Hematopoietic multipotent progenitor cell treated with erythropoietin and hydrocortisone succinate and interleukin-3 and kit ligand, for 4 days (in vitro differentiated cells): ENCODE results near the gene FOXP1.
A peak's percentile ranks its signal among the peaks of the same experiment; 100 is the strongest.

Experiments
- DNase-seq: peaks from one replicate; pipeline ENCODE4 v3.0.0-alpha.2; 2015

FOXP1 gene

GRCh38 chr3:71163198-71163918 is 420.2 kb downstream of the FOXP1 start:
- DNase-seq: no peak

- DNase-seq: peak; percentile 28
Measured at GRCh38 chr3:71162221-71162620, 421.3 kb downstream of the FOXP1 start.

DNA sequence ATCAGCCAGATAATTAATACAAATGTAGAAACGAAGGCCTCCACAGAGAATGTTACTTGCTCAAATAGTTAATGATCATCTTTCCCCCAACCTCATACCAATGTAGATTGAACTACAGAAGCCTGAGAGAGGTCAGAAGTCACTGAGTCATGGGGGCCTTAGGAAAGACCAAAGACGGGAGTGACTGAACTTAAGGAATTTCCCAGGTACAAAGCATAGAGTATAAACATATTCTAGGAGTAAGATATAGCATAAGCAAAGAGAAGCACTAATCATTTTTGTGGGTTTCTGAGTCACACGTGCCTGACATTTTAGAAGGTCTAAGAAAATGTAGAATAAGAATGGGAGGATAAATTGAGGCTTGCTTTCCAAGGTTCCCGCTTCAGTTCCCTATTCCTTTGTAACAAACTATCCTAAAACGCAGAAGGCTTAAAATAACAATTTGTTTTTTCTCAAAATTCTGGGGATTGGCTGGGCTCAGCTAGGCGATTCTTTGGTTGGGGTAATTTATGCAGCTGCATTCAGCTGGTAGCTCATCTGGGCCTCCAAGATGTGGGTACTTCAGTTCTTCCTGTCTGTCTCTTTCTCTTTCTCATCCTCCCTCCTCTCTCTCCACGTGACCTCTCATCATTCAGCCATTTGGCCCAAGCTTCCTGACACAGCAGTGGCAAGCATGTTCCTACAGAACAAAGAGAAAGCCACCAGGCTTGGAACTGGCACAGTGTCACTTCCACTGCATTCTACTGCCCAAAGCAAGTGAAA is 422.6 kb downstream of the FOXP1 start:
- no peak for DNase-seq

- DNase-seq: no peak
Measured at GRCh38 chr3:71156062-71156665, 427.4 kb downstream of the FOXP1 start.

GRCh38 chr3:71154846-71155245 is 428.7 kb downstream of the FOXP1 start:
- no peak for DNase-seq

GRCh38 chr3:71153713-71154112 is 429.8 kb downstream of the FOXP1 start:
- no peak for DNase-seq

DNA sequence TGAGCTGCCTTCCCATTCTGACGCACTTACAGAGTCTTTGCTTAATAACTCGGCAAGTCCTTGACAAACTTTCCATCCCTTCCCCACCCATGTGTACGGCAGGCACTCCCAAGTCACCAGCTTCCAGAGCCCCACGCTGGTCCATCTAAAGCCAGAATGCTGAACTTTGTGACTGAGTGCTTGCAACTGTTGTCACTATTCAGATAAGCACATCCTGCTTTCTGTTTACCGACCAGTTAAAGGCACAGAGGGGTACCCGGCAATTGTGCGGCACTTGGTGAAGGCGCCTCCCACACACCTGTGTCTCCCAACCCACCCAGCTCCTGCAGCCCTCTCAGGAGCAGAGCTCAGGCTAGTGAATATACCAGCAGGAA is 430.6 kb downstream of the FOXP1 start:
- DNase-seq: no peak

DNA sequence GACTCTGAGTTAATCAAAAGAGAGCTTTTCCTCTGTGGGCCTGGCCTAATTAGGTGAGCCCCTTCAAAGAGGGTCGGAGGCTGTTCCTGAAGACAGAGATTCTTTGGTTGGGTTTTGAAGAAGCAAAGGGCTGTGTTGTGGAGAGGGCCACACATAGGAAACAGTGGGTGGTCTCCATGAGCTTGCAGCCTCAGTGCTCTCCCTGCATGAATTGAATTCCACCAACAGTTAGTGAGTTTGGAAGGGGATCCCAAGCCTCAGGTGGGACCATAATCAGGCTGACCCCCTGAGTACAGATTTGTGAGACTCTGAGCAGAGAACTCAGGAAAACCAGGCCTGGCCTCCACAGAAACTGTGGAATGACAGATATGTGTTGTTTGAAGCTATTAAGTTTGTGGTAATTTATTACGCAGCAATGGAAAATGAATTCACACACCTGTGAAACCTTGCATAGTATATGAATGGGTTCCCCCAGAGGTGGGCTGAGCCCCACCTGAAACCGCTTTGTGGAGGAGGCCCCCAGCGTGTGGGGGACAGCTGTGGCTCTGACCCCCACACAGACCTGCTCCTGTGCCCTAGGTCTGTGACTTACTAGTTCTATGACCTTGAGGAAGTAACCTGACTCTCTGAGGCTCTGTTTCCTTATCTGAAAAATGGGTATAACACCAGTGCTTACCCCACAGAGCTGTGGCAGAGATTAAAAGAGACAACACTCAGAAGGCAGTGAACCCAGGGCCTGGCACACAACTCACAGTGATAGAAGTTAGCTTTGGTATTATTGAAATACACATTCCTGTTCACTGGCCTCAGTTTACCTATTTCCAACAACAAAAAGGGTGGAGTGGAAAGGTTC is 431.3 kb downstream of the FOXP1 start:
- DNase-seq: no peak

GRCh38 chr3:71149959-71150954 is 433.3 kb downstream of the FOXP1 start:
- DNase-seq: peak; percentile 63

- DNase-seq: no peak
Measured at GRCh38 chr3:71148455-71149060, 435.0 kb downstream of the FOXP1 start.

GRCh38 chr3:71146673-71147072 is 436.9 kb downstream of the FOXP1 start:
- no peak for DNase-seq

- DNase-seq: no peak
Measured at GRCh38 chr3:71145954-71146353, 437.6 kb downstream of the FOXP1 start.

DNA sequence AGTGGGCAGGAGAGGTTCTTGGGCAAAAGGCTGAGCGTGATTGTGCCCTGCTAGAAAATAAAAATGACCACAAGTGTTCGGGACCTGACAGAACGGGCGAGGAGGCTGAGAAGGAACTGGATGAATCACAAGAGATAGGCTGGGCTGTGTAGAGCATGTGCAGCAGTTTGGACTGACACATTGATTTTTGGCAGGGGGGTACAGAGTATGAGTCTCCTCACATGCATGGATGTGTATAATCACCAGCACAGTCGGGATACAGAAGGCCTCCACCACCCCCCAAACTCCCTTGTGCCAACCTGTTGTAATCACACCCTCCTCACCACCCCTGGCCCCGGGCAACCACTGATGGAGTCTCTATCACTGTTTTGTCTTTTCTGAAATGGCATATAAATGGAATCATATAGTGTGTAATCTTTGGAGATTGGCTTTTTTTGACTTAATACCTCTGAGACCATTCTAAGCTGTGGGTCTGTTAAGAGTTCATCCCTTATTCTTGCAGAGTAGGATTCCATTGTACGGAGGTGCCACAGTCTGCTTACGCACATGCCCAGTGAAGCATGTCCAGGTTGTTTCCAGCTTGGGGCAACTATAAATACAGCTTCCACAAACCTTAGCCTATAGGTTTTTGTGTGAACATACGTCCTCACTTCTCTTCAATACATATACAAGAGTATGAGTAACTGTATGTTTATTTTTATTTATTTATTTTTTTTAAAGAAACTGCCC is 438.8 kb downstream of the FOXP1 start:
- DNase-seq: peak; percentile 27

DNA sequence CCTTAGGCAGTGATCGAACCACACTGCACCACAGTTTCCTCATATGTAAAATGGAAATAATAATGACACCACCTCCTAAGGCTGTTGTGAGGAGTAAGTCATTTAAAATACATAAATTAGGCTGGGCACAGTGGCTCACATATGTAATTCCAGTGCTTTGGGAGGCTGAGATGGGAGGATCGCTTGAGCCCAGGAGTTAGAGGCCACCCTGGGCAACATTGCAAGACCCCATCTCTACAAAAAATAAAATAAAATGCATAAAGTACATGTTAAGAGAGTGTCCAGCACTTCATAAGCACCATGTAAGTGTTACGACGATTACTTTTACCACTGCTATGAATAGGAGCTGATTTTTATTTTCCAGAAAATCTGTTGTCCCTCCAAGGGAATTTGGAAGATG is 440.0 kb downstream of the FOXP1 start:
- DNase-seq: no peak

GRCh38 chr3:71142441-71143161 is 440.9 kb downstream of the FOXP1 start:
- DNase-seq: peak; percentile 78

- no peak for DNase-seq
Measured at GRCh38 chr3:71140477-71140876, 443.1 kb downstream of the FOXP1 start.

DNA sequence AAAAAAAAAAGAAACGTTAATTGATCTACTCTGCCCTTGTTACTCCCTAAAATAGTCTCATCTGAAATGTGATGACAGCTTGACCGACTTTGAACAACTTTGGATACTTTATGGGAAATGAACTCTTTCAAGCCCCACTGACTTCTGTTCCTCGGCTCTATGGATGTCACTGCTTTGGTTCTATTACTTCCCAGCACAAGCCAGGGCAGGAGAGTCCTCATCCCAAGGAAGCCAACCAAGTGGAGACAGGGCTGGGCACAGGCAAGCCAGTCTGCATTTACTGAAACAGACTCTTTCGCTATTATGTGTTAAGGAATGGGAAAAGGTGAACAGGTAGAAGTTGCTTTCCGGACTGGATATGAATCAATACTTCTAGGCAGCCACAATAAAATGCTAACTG is 444.0 kb downstream of the FOXP1 start:
- no peak for DNase-seq

- no peak for DNase-seq
Measured at GRCh38 chr3:71138410-71138809, 445.1 kb downstream of the FOXP1 start.

DNA sequence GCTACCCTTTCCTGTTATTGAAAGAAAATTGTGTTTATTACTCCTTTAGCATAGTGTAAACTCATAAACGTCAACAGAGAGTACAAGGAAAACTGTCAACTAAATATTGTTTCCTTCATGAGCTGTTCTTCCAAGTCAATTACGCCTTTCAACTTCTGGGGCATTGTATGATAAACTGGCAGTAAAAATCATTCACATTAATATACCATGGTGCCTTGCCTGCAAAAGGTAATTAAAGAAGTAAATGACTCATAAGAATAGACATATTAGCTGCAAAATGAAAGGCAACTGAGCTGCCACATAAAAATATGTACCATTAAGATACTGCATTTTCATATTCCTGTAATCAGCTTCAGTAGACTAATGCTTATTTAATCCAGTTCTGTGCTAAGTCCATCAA is 447.3 kb downstream of the FOXP1 start:
- no peak for DNase-seq
